GM19372 (cell line): ENCODE results near the gene TPGS1.

Experiments used
- ATAC-seq: cut with Tn5 transposase; IDR thresholded peaks from one replicate; pipeline ENCODE4 v1.9.1; 2021; ENCODE audit warnings: mild to moderate bottlenecking, low read depth, moderate library complexity; ENCODE audit not compliant: unreplicated experiment

Gene TPGS1

GRCh38 chr19:495081-495401, 12.3 kb upstream of the TPGS1 start:
- no peak for ATAC-seq

GRCh38 chr19:495402-496111, 11.7 kb upstream of the TPGS1 start:
- ATAC-seq = no peak

- no peak for ATAC-seq
Measured at GRCh38 chr19:496112-496665, 11.1 kb upstream of the TPGS1 start, which contains the start of gene MADCAM1. MADCAM1 (plus strand) TSS chr19:496486; CDS start chr19:496500, 14 bp downstream.

- no peak for ATAC-seq
Measured at GRCh38 chr19:496986-497385, 10.3 kb upstream of the TPGS1 start.

- no peak for ATAC-seq
Measured at GRCh38 chr19:497491-497868, 9.8 kb upstream of the TPGS1 start.

- no peak for ATAC-seq
Measured at GRCh38 chr19:497869-498510, 9.3 kb upstream of the TPGS1 start.

- no peak for ATAC-seq
Measured at GRCh38 chr19:498511-498891, 8.8 kb upstream of the TPGS1 start.

- ATAC-seq = no peak
Measured at GRCh38 chr19:498977-499623, 8.2 kb upstream of the TPGS1 start.

GRCh38 chr19:501646-502045, 5.7 kb upstream of the TPGS1 start:
- no peak for ATAC-seq

- no peak for ATAC-seq
Measured at GRCh38 chr19:504616-505015, 2.7 kb upstream of the TPGS1 start.

GRCh38 chr19:506404-507285, 652 bp upstream of the TPGS1 start:
- peak; percentile 68 for ATAC-seq

- ATAC-seq = no peak
Measured at GRCh38 chr19:508204-509150, 1.2 kb downstream of the TPGS1 start.

GRCh38 chr19:510606-511100, 3.4 kb downstream of the TPGS1 start:
- ATAC-seq = no peak

GRCh38 chr19:511101-511851, 4.0 kb downstream of the TPGS1 start:
- ATAC-seq = no peak

- ATAC-seq = no peak
Measured at GRCh38 chr19:512547-513365, 5.5 kb downstream of the TPGS1 start.

GRCh38 chr19:513368-514165, 6.3 kb downstream of the TPGS1 start:
- no peak for ATAC-seq

- no peak for ATAC-seq
Measured at GRCh38 chr19:514166-514663, 6.9 kb downstream of the TPGS1 start.
